ENCODE data around the gene IGFBP6. TPM values are rescaled to one million over a fixed set of nuclear protein-coding genes. Genes with fewer than 3 reads are reported as not detected.

IGFBP6 gene
- total RNA-seq, 4 donors from 2014 or later, result 76.6 to 363 (median 186) TPM

DNA sequence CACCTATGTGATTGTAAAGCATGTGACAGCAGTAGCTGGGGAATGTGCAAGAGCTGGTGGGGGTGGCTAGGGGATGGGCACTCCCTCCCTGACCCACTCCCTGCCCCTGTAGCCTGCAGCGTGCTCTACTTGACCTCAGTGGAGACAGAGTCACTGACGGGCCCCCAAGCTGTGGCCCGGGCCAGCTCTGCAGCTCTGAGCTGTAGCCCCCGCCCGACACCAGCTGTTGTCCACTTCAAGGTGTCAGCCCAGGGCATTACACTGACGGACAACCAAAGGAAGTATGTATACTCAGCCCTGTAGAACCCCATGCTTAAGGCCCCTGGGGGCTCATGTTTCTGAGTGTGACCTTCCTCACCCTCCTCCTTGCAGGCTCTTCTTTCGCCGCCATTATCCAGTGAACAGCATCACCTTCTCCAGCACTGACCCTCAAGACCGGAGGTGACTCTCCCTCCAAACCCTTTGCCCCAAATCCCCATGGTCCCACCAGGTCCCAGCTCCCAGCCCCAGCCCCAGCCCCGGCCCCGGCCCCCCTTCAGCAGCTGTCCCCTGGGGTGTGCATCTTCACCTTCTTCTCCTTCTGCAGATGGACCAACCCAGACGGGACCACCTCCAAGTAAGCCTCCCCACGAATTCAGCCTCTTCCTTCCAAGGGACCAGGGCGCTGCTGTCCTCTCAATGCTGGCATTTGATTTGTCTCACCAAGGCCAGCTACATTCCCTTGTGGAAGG is 34.3 kb upstream of the IGFBP6 start:
- DNase-seq, result no peak
- peaks cover 22 to 29% of the 10 kb centered on the region in 2 donors for H3K36me3 ChIP-seq
- TF ChIP-seq, protein P1, sequence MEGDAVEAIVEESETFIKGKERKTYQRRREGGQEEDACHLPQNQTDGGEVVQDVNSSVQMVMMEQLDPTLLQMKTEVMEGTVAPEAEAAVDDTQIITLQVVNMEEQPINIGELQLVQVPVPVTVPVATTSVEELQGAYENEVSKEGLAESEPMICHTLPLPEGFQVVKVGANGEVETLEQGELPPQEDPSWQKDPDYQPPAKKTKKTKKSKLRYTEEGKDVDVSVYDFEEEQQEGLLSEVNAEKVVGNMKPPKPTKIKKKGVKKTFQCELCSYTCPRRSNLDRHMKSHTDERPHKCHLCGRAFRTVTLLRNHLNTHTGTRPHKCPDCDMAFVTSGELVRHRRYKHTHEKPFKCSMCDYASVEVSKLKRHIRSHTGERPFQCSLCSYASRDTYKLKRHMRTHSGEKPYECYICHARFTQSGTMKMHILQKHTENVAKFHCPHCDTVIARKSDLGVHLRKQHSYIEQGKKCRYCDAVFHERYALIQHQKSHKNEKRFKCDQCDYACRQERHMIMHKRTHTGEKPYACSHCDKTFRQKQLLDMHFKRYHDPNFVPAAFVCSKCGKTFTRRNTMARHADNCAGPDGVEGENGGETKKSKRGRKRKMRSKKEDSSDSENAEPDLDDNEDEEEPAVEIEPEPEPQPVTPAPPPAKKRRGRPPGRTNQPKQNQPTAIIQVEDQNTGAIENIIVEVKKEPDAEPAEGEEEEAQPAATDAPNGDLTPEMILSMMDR (IDR thresholded peaks at IDR 0.05), result no peak
- TF ChIP-seq POLR2A (IDR thresholded peaks at IDR 0.05), result no peak
- peak overlapping the region in 2 of 3 donors; percentile 71 to 75 for H3K27ac ChIP-seq
- WGBS, 2 donors, result 76 to 93% methylated on average over 10 to 11 of the region's 14 CpGs
- no peaks in the 10 kb centered on the region for H3K27me3 ChIP-seq
- H3K4me1 ChIP-seq, result peaks cover 26 to 68% of the 10 kb centered on the region in 2 donors
- no peaks in the 10 kb centered on the region for H3K9me3 ChIP-seq
- intact Hi-C loops (cut with DNase I), result loop anchor here (10.0 kb wide), 1 partner anchor 132 kb away; no protein-coding TSS in a partner anchor
- no peak overlapping the region for H3K4me3 ChIP-seq (replicated peaks in 1 of 3)

DNA sequence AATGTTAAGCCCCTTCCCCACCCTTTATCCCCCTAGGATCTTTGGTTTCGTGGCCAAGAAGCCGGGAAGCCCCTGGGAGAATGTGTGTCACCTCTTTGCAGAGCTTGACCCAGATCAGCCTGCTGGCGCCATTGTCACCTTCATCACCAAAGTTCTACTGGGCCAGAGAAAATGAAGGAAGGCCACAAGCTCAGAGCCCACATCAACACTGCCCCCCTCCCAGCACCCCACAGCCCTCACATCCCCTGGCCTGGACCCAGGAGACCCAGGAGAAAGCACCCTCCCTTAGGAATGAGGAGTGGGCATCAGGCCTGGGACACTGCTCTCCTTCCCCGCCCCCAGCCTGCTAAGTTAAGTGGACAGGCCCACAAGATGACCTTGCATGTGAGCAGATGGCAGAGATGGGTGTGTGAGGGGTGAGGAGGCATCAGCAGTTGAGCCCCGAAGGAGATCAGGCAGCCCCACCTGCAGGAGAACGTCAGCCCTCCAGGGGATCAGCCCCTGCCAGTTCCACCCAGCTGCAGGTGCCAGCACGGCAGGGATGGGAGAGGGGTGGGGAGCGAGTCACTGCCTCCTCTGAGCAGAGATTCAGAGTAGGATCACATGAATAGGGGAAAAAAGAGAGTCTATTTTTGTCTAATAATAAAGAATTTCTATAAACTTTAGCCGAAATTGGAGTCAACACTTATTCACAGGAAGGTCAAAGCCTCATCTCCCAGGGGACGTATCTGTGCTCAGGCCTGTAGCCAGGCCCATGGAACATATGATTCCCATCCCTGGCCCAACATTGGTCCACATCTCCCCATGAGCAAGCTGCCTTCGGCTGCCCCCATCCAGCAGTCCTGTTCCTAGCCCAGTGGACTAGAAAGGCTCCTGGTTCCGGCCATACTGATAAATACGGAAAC is 33.5 kb upstream of the IGFBP6 start:
- intact Hi-C loops (cut with DNase I), result loop anchor here (2.0 to 10.0 kb wide), 2 partner anchors 33 to 131 kb away; partner anchors contain the start of gene IGFBP6
- H3K4me1 ChIP-seq, result peaks cover 26 to 71% of the 10 kb centered on the region in 2 donors
- DNase-seq, result no peak
- H3K9me3 ChIP-seq, result no peaks in the 10 kb centered on the region
- peak overlapping the region; percentile 28 to 75 (median 71) for H3K27ac ChIP-seq
- 61 to 69% methylated on average over 12 to 13 of the region's 13 CpGs for WGBS, 2 donors
- no peak for TF ChIP-seq POLR2A (IDR thresholded peaks at IDR 0.05)
- no peak overlapping the region for H3K4me3 ChIP-seq (replicated peaks in 1 of 3)
- H3K27me3 ChIP-seq, result no peaks in the 10 kb centered on the region
- H3K36me3 ChIP-seq, result peaks cover 15 to 24% of the 10 kb centered on the region in 2 donors

DNA sequence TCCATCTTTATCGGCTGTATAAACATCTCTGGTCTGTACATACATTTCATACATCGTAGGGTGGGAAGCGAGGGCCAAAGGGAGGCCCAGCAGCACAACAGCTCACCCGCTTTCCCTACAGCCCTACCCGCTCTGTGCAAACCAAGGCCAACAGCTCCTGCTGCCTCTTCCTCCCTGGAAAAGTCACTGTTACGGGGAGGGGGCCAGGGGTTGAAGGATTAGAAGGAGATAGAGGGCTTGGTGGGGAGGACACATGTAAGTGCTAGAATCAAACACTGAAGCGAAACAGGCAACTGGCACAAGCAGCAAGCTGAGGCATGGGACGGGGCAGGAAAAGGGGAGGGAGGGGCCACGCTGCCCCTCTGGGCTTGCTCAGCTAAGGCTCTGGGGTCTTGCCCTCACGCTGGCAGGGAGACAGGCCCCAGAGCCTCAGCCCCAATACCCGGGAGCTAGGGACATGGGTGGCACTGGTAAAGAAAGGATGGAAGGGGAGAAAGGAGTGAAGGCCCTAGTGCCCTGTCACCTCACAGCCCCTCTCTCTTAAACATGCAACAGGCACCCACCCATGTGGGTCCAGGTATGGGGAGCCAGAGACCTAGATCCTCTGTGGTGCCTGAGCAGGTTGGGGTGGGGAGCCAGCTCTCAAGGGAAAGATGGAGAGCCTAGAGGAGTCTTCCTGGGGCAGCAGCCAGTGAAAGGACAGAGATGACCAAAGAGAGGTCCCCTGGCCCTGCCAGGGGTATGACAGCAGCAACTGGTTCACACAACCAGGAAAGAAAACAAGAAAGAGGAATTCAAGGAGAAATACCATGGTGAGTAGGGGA is 32.6 kb upstream of the IGFBP6 start:
- Histone ChIP-seq H3K4me3 (replicated peaks in 1 of 3) (no peak overlapping the region), H3K4me1 (peaks cover 26 to 76% of the 10 kb centered on the region in 2 donors), H3K27ac (peak overlapping the region; percentile 3 to 75 (median 71)), H3K9me3 (no peaks in the 10 kb centered on the region), H3K36me3 (peaks cover 11 to 18% of the 10 kb centered on the region in 2 donors), H3K27me3 (no peaks in the 10 kb centered on the region)
- no peak for DNase-seq
- no peak for TF ChIP-seq POLR2A (IDR thresholded peaks at IDR 0.05)
- TF ChIP-seq, protein P1 (IDR thresholded peaks at IDR 0.05), result no peak
- intact Hi-C loops (cut with DNase I), result loop anchor here (2.0 to 10.0 kb wide), 2 partner anchors 32 to 130 kb away; partner anchors contain the start of gene IGFBP6
- WGBS, 2 donors, result 75 to 86% methylated on average over 11 of the region's 11 CpGs

DNA sequence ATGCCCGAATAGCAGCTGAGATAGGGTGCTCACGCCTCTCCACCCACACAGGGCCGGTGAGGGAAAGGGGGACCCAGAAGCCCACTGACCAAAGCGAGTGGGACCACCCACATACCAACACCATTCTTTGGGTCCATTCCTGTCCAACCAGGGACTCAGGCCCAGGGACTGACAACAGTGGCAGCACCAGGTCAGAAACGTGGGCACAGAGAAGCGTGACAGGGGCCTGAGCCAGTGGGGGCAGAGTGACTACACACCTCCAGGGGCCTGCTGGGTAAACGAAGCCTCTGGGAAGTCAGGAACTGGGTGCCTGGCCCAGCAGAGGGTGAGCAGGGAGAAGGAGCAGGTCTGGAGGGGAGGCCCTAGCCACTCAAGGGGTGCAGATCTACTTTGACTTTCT is 32.0 kb upstream of the IGFBP6 start:
- peaks cover 26 to 76% of the 10 kb centered on the region in 2 donors for H3K4me1 ChIP-seq

More for the DNA sequence above, 32.0 kb upstream of the IGFBP6 start:
- DNase-seq, result no peak
- H3K9me3 ChIP-seq, result no peaks in the 10 kb centered on the region
- 76 to 79% methylated on average over 3 to 7 of the region's 7 CpGs for WGBS, 2 donors
- intact Hi-C loops (cut with DNase I), result loop anchor here (2.0 to 10.0 kb wide), 2 partner anchors 31 to 129 kb away; partner anchors contain the start of gene IGFBP6
- H3K27ac ChIP-seq, result peak overlapping the region in 2 of 3 donors; percentile 71 to 75
- TF ChIP-seq, protein P1 (IDR thresholded peaks at IDR 0.05), result no peak
- TF ChIP-seq POLR2A (IDR thresholded peaks at IDR 0.05), result no peak
- no peaks in the 10 kb centered on the region for H3K27me3 ChIP-seq
- no peak overlapping the region for H3K4me3 ChIP-seq (replicated peaks in 1 of 3)
- peaks cover 11 to 16% of the 10 kb centered on the region in 2 donors for H3K36me3 ChIP-seq

All from thyroid gland (tissue), 4 donors.